ENCODE data around the gene DENND2A.
"Not testable (repeated sequence)": the region's sequence is repeated elsewhere in the genome, so short reads cannot be mapped to it uniquely, and the experiment has no call there.

Gene DENND2A

GRCh38 chr7:140649556-140650205 is 9.1 kb upstream of the DENND2A start:
- FAIRE-seq = no peak
- DNase-seq (ENCODE audit: low spot score) = no peak

- FAIRE-seq (no peak), DNase-seq (ENCODE audit: low spot score) (peak; percentile 68)
These were observed 6.5 kb upstream of the DENND2A start for GRCh38 chr7:140646931-140647647.

- FAIRE-seq = no peak
- DNase-seq (ENCODE audit: low spot score) = no peak
These were observed 4.7 kb upstream of the DENND2A start for GRCh38 chr7:140645166-140645900.

- not testable (repeated sequence) for FAIRE-seq
These were observed 4.1 kb upstream of the DENND2A start for GRCh38 chr7:140644761-140645160.

GRCh38 chr7:140643416-140643815 is 2.8 kb upstream of the DENND2A start:
- FAIRE-seq = no peak
- DNase-seq (ENCODE audit: low spot score) = no peak

More at GRCh38 chr7:140644761-140645160, 4.1 kb upstream of the DENND2A start:
- DNase-seq (ENCODE audit: low spot score) = not testable (repeated sequence)

- no peak for DNase-seq (ENCODE audit: low spot score)
These were observed 1.0 kb upstream of the DENND2A start for GRCh38 chr7:140641524-140642195.

GRCh38 chr7:140640060-140640637 is 464 bp downstream of the DENND2A start:
- DNase-seq (ENCODE audit: low spot score) (peak; percentile 51), FAIRE-seq (no peak)

More at GRCh38 chr7:140641524-140642195, 1.0 kb upstream of the DENND2A start:
- no peak for FAIRE-seq

- no peak for DNase-seq (ENCODE audit: low spot score)
- peak; percentile 44 for FAIRE-seq
These were observed 1.1 kb downstream of the DENND2A start for GRCh38 chr7:140639366-140640053.

- FAIRE-seq (no peak), DNase-seq (ENCODE audit: low spot score) (peak; percentile 25)
These were observed 2.3 kb downstream of the DENND2A start for GRCh38 chr7:140638173-140638791.

- DNase-seq (ENCODE audit: low spot score) = no peak
- no peak for FAIRE-seq
These were observed 3.2 kb downstream of the DENND2A start for GRCh38 chr7:140637400-140637799.

GRCh38 chr7:140635816-140636215 is 4.8 kb downstream of the DENND2A start:
- DNase-seq (ENCODE audit: low spot score) (no peak), FAIRE-seq (no peak)

GRCh38 chr7:140635345-140635744 is 5.3 kb downstream of the DENND2A start:
- DNase-seq (ENCODE audit: low spot score) = no peak
- FAIRE-seq = no peak

GRCh38 chr7:140631602-140632001 is 9.0 kb downstream of the DENND2A start:
- FAIRE-seq (no peak), DNase-seq (ENCODE audit: low spot score) (no peak)

- no peak for DNase-seq (ENCODE audit: low spot score)
- FAIRE-seq = no peak
These were observed 9.6 kb downstream of the DENND2A start for GRCh38 chr7:140631021-140631420.

- FAIRE-seq (no peak), DNase-seq (ENCODE audit: low spot score) (peak; percentile 90)
These were observed 14.4 kb downstream of the DENND2A start for GRCh38 chr7:140625908-140626868.

- FAIRE-seq; DNase-seq (ENCODE audit: low spot score): not testable (repeated sequence)
These were observed 15.4 kb downstream of the DENND2A start for GRCh38 chr7:140625192-140625558.

GRCh38 chr7:140624392-140625191 is 16.0 kb downstream of the DENND2A start:
- FAIRE-seq = no peak
- DNase-seq (ENCODE audit: low spot score) = no peak

- DNase-seq (ENCODE audit: low spot score) (no peak), FAIRE-seq (no peak)
These were observed 16.6 kb downstream of the DENND2A start for GRCh38 chr7:140623980-140624379.
